ENCODE data around the gene HLTF. TPM values are rescaled to one million over a fixed set of nuclear protein-coding genes. Genes with fewer than 3 reads are reported as not detected.
A peak's percentile ranks its signal among the peaks of the same experiment; 100 is the strongest.
"Not testable (repeated sequence)": the region's sequence is repeated elsewhere in the genome, so short reads cannot be mapped to it uniquely, and the experiment has no call there.

HLTF gene
- total and polyA plus RNA-seq, 2 donors (not counting 1 experiment from before 2014, with no cell fraction given), result 22.1 to 67.2 TPM

GRCh38 chr3:148991219-148992026, 94.9 kb downstream of the HLTF start, which contains the start of gene GYG1:
GYG1 (plus strand) TSS chr3:148991540; CDS start chr3:148991641, 101 bp downstream.
- Histone ChIP-seq H3K79me2 (ENCODE audit: control insufficient read depth, insufficient read depth, low read length) (peaks cover 24% of the 10 kb centered on the region), H3K4me3 (replicated peaks in 1 of 4; ENCODE audit: control extremely low read depth in 1 of 4, insufficient read depth in 1 of 4, low read depth in 3 of 4, low read length in 4 of 4) (peak within 1 kb of the TSS; percentile 62 to 83 (median 76)), H3K36me3 (ENCODE audit: control insufficient read depth, insufficient read depth, low read length) (peaks cover 8% of the 10 kb centered on the region), H3K4me1 (ENCODE audit: control insufficient read depth, extremely low read depth, insufficient read depth, low read length) (peaks cover 5% of the 10 kb centered on the region), H3K27ac (ENCODE audit: insufficient read depth, low read length) (peak within 1 kb of the TSS; percentile 83), H3K9me3 (ENCODE audit: control insufficient read depth, insufficient read depth, low read depth, low read length) (no peaks in the 10 kb centered on the region), H3K4me2 (ENCODE audit: extremely low read depth, insufficient read depth, low read length) (peak within 1 kb of the TSS; percentile 92), H3K9ac (ENCODE audit: insufficient read depth, low read length) (peak within 1 kb of the TSS; percentile 89), H2AFZ (ENCODE audit: low read length) (peak within 1 kb of the TSS; percentile 11), H4K20me1 (ENCODE audit: control insufficient read depth, extremely low read depth, insufficient read depth, low read length) (no peaks in the 10 kb centered on the region), H3K27me3 (ENCODE audit: control insufficient read depth, insufficient read depth, low read length) (no peaks in the 10 kb centered on the region)
- TF ChIP-seq EZH2 (IDR thresholded peaks at IDR 0.05; ENCODE audit: low read length, missing control alignments) (no peak), CTCF (conservative IDR thresholded peaks at IDR 0.05 in 1 of 2, IDR thresholded peaks at IDR 0.05 in 1 of 2; ENCODE audit: low read depth in 1 of 2, low read length in 2 of 2) (peak in 1 of 2 donors; percentile 26)
- peak; percentile 79 to 83 for DNase-seq (ENCODE audit: low read depth in 2 of 2)

GRCh38 chr3:148990236-148990635, 96.1 kb downstream of the HLTF start:
- H3K27me3 ChIP-seq (ENCODE audit: control insufficient read depth, insufficient read depth, low read length), result no peaks in the 10 kb centered on the region
- H4K20me1 ChIP-seq (ENCODE audit: control insufficient read depth, extremely low read depth, insufficient read depth, low read length), result no peaks in the 10 kb centered on the region
- peaks cover 5% of the 10 kb centered on the region for H3K4me1 ChIP-seq (ENCODE audit: control insufficient read depth, extremely low read depth, insufficient read depth, low read length)
- H3K4me2 ChIP-seq (ENCODE audit: extremely low read depth, insufficient read depth, low read length), result no peak overlapping the region
- no peak for DNase-seq (ENCODE audit: low read depth in 2 of 2)
- TF ChIP-seq EZH2 (IDR thresholded peaks at IDR 0.05; ENCODE audit: low read length, missing control alignments), result no peak
- TF ChIP-seq CTCF (conservative IDR thresholded peaks at IDR 0.05 in 1 of 2, IDR thresholded peaks at IDR 0.05 in 1 of 2; ENCODE audit: low read depth in 1 of 2, low read length in 2 of 2), result no peak
- H3K27ac ChIP-seq (ENCODE audit: insufficient read depth, low read length), result peak overlapping the region; percentile 83
- no peaks in the 10 kb centered on the region for H3K36me3 ChIP-seq (ENCODE audit: control insufficient read depth, insufficient read depth, low read length)
- H3K4me3 ChIP-seq (replicated peaks in 1 of 4; ENCODE audit: control extremely low read depth in 1 of 4, insufficient read depth in 1 of 4, low read depth in 3 of 4, low read length in 4 of 4), result no peak overlapping the region
- H3K9ac ChIP-seq (ENCODE audit: insufficient read depth, low read length), result no peak overlapping the region
- peak overlapping the region; percentile 14 for H2AFZ ChIP-seq (ENCODE audit: low read length)
- H3K9me3 ChIP-seq (ENCODE audit: control insufficient read depth, insufficient read depth, low read depth, low read length), result no peaks in the 10 kb centered on the region
- peaks cover 24% of the 10 kb centered on the region for H3K79me2 ChIP-seq (ENCODE audit: control insufficient read depth, insufficient read depth, low read length)

GRCh38 chr3:148987551-148987950, 98.8 kb downstream of the HLTF start:
- not testable (repeated sequence) for H3K27ac ChIP-seq (ENCODE audit: insufficient read depth, low read length); H2AFZ ChIP-seq (ENCODE audit: low read length)

More at GRCh38 chr3:148987551-148987950, 98.8 kb downstream of the HLTF start:
- not testable (repeated sequence) for H3K4me3 ChIP-seq (replicated peaks in 1 of 4; ENCODE audit: control extremely low read depth in 1 of 4, insufficient read depth in 1 of 4, low read depth in 3 of 4, low read length in 4 of 4); H3K9ac ChIP-seq (ENCODE audit: insufficient read depth, low read length); H3K27me3 ChIP-seq (ENCODE audit: control insufficient read depth, insufficient read depth, low read length); H4K20me1 ChIP-seq (ENCODE audit: control insufficient read depth, extremely low read depth, insufficient read depth, low read length); DNase-seq (ENCODE audit: low read depth in 2 of 2); H3K79me2 ChIP-seq (ENCODE audit: control insufficient read depth, insufficient read depth, low read length); H3K36me3 ChIP-seq (ENCODE audit: control insufficient read depth, insufficient read depth, low read length); H3K4me2 ChIP-seq (ENCODE audit: extremely low read depth, insufficient read depth, low read length); H3K4me1 ChIP-seq (ENCODE audit: control insufficient read depth, extremely low read depth, insufficient read depth, low read length); H3K9me3 ChIP-seq (ENCODE audit: control insufficient read depth, insufficient read depth, low read depth, low read length)
